Ovary (tissue), 9 donors: Measurements from ENCODE around the gene PLXNB1. TPM values are rescaled to one million over a fixed set of nuclear protein-coding genes. Genes with fewer than 3 reads are reported as not detected.

ENCODE experiments used
- DNase-seq, 5 donors: peaks; one replicate each; pipeline ENCODE4 v3.0.0-alpha.2; 2019 to 2020
- H3K27ac ChIP-seq, 2 donors: fragments of 200-600 bp; one replicate each; pipeline versions ENCODE4 v1.5.1 to v1.8.0; 2019 to 2022
- H3K27me3 ChIP-seq: fragments of 200-600 bp; one replicate; pipeline ENCODE4 v1.8.0; 2022
- H3K36me3 ChIP-seq: fragments of 200-600 bp; sonication (generic); one replicate; pipeline ENCODE4 v1.5.1; 2019
- H3K4me1 ChIP-seq: one replicate; pipeline ENCODE4 v1.8.1; 2013; ENCODE audit warnings: mild to moderate bottlenecking, moderate library complexity; ENCODE audit not compliant: insufficient read depth
- H3K4me3 ChIP-seq: fragments of 200-600 bp; sonication (generic); one replicate; pipeline ENCODE4 v1.5.1; 2017
- H3K9me3 ChIP-seq, 2 donors: fragments of 200-600 bp in 1 of 2; sonication (generic) in 1 of 2; one replicate each; pipeline versions ENCODE4 v1.5.1 to v1.8.1; 2013 to 2019; ENCODE audit warnings: mild to moderate bottlenecking in 1 of 2, moderate library complexity in 1 of 2
- CTCF ChIP-seq, 3 donors: fragments of 450-650 bp in 2 of 3; fragments of 200-600 bp in 1 of 3; IDR thresholded peaks; one replicate each; pipeline versions ENCODE4 v1.5.1 to v1.8.0; 2016 to 2022; ENCODE audit warnings: antibody characterized with exemption in 3 of 3, mild to moderate bottlenecking in 1 of 3
- EP300 ChIP-seq: sonication (generic); formaldehyde crosslinking; IDR thresholded peaks from one replicate; pipeline ENCODE4 v1.6.1; 2017; ENCODE audit warnings: antibody characterized with exemption
- POLR2A ChIP-seq: fragments of 450-650 bp; IDR thresholded peaks from one replicate; pipeline ENCODE4 v1.6.1; 2017; ENCODE audit warnings: antibody characterized with exemption, mild to moderate bottlenecking, moderate library complexity
- WGBS, 3 donors: extraction: QIAGEN DNeasy Blood & Tissue Kit in 1 of 3; methylation state at CpG; one replicate each; pipeline versions ENCODE4 v1.1.5 to v1.1.7; 2013 to 2017; 5-methylcytosine and 5-hydroxymethylcytosine counted together
- intact Hi-C, 4 donors: fragments of 100-400 bp; cut with DNase I; formaldehyde crosslinking; loops; one replicate each; pipeline versions ENCODE4 v1.11.0 to v1.15.1; 2022 to 2023
- polyA plus RNA-seq, 2 donors: library from polyadenylated mRNA; stranded (reverse); fragments of 200-250 nt in 1 of 2; fragments of 350-450 nt in 1 of 2; fragmentation: Illumina TruSeq in 1 of 2; extraction: RNeasy Lipid Tissue Mini Kit (QIAGEN cat#74804) in 1 of 2; gene quantifications; one replicate each; pipeline ENCODE4 v1.2.3, GENCODE V29; 2013 to 2014
- total RNA-seq, 7 donors: library from RNA; depleted of rRNA in 2 of 7; stranded (reverse); fragments of >200 nt in 2 of 7; fragmentation: NEBNext Ultra II Directional in 3 of 7; extraction: Animal tissue kit (Norgen Biotek cat#: 25700) in 3 of 7; gene quantifications; one replicate each; pipeline versions ENCODE4 v1.1.0 to v1.2.4, GENCODE V29; 2016 to 2023
- donor health status: DM: no; HTN: no; CAD: no; lungs with moderate emphysema.
- donor health status: DM: no; HTN: no; CAD: no.
- donor health status: Bipolar disorder and iron deficiency.
- donor health status: DM: yes; HTN: yes; CAD: no.
- donor health status: DM: no; HTN: no; CAD: no.
- donor health status: DM: yes; HTN: yes; CAD: no.

The PLXNB1 gene
- total and polyA plus RNA-seq, 9 donors, result 11.2 to 166 (median 83.7) TPM

GRCh38 chr3:48423883-48424695 lies 5.8 kb downstream of the PLXNB1 start:
- H3K27me3 ChIP-seq, result no peaks in the 10 kb centered on the region
- DNase-seq, result no peak
- no peak overlapping the region for H3K4me3 ChIP-seq
- no peaks in the 10 kb centered on the region for H3K36me3 ChIP-seq
- intact Hi-C loops, result no loop called here
- WGBS, 3 donors, result 90% methylated on average over 21 to 27 of the region's 27 CpGs
- no peaks in the 10 kb centered on the region for H3K9me3 ChIP-seq
- peaks cover 40% of the 10 kb centered on the region for H3K4me1 ChIP-seq
- no peak overlapping the region for H3K27ac ChIP-seq
- TF ChIP-seq POLR2A (no peak), EP300 (no peak), CTCF (IDR thresholded peaks at IDR 0.05) (no peak)

DNA sequence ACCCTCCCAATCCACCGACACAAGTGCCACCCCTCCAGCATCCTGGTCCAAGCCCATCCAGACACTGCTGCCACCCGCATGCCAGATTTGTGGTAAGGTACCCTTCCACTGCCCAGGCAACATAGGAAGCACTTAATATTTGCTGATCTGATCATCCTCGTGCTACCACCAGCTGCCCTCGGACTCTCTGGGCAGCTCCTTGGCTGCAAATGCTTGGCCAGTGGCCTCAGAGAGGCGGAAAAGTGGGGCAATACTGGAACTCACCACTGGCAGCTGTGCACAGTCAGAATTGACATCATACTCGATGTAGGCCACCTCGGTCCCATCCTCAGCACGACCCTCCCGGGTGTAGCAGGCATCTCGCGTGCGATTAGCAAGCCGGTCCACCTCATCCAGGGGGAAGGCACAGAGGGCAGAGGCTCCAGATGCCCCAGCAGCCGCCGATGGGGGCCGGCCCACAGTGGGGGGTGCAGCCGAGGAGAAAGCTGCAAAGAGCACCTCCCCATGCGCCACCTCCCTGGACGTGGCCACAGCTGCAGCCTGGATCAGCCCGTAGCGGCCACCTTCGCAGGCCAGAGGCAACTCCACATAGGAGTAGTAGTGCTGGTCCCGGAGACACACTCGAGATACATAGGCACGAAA lies 6.5 kb downstream of the PLXNB1 start:
- H3K27me3 ChIP-seq, result no peaks in the 10 kb centered on the region
- TF ChIP-seq POLR2A (no peak), EP300 (no peak), CTCF (IDR thresholded peaks at IDR 0.05) (no peak)
- H3K27ac ChIP-seq, result no peak overlapping the region
- 86 to 93% (median 89%) methylated on average over 24 to 25 of the region's 25 CpGs for WGBS, 3 donors
- H3K36me3 ChIP-seq, result no peaks in the 10 kb centered on the region
- peaks cover 39% of the 10 kb centered on the region for H3K4me1 ChIP-seq
- no peak overlapping the region for H3K4me3 ChIP-seq
- intact Hi-C loops, result no loop called here
- H3K9me3 ChIP-seq, result no peaks in the 10 kb centered on the region
- DNase-seq, result no peak

DNA sequence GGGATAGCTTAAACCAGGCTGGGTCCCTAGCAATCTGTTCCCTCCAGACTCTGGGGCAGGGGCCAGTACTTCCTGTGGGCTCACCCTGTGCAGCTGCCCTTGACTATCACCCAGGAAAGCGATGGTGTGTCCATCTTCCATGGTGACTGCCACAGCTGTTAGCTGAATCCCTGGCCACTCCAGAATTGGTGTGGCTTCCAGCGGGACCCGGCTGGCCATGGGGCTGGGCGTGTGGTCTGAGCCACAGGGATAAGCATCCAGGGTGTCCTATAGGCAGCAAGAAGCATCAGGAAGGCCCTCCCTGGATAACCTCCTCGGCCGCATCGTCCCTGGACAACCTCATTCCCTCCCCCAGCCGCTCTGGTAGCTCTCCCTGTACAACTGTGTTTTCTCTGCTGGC lies 7.2 kb downstream of the PLXNB1 start:
- no peak overlapping the region for H3K27ac ChIP-seq

GRCh38 chr3:48422272-48422671 lies 7.6 kb downstream of the PLXNB1 start:
- no peak overlapping the region for H3K27ac ChIP-seq
- WGBS, 3 donors, result 83 to 100% (median 89%) methylated on average over 3 of the region's 3 CpGs
- H3K4me1 ChIP-seq, result peaks cover 29% of the 10 kb centered on the region
- DNase-seq, result no peak
- H3K27me3 ChIP-seq, result no peaks in the 10 kb centered on the region
- TF ChIP-seq EP300 (no peak), POLR2A (no peak), CTCF (IDR thresholded peaks at IDR 0.05) (no peak)
- no peak overlapping the region for H3K4me3 ChIP-seq
- H3K36me3 ChIP-seq, result no peaks in the 10 kb centered on the region
- intact Hi-C loops, result no loop called here
- H3K9me3 ChIP-seq, result no peaks in the 10 kb centered on the region

More for the DNA sequence above, 7.2 kb downstream of the PLXNB1 start:
- Histone ChIP-seq H3K27me3 (no peaks in the 10 kb centered on the region), H3K9me3 (no peaks in the 10 kb centered on the region), H3K36me3 (no peaks in the 10 kb centered on the region), H3K4me1 (peaks cover 33% of the 10 kb centered on the region), H3K4me3 (no peak overlapping the region)
- 81 to 83% (median 83%) methylated on average over 8 of the region's 8 CpGs for WGBS, 3 donors
- intact Hi-C loops, result no loop called here
- TF ChIP-seq CTCF (IDR thresholded peaks at IDR 0.05), result no peak
- TF ChIP-seq EP300, result no peak
- TF ChIP-seq POLR2A, result no peak
- DNase-seq, result no peak
